ENCODE results near the gene BRD4.
"Not testable (repeated sequence)": the region's sequence is repeated elsewhere in the genome, so short reads cannot be mapped to it uniquely, and the experiment has no call there.

Gene BRD4

GRCh38 chr19:15360015-15360414, 27.7 kb upstream of the BRD4 start:
- DNase-seq (ENCODE audit: low spot score): not testable (repeated sequence)

- DNase-seq (ENCODE audit: low spot score): no peak
These were observed 26.6 kb upstream of the BRD4 start for GRCh38 chr19:15358918-15359317.

GRCh38 chr19:15357906-15358305, 25.6 kb upstream of the BRD4 start:
- no peak for DNase-seq (ENCODE audit: low spot score)

GRCh38 chr19:15354566-15355296, 22.4 kb upstream of the BRD4 start:
- no peak for DNase-seq (ENCODE audit: low spot score)

GRCh38 chr19:15353908-15354307, 21.6 kb upstream of the BRD4 start:
- no peak for DNase-seq (ENCODE audit: low spot score)

GRCh38 chr19:15352535-15352934, 20.2 kb upstream of the BRD4 start:
- not testable (repeated sequence) for DNase-seq (ENCODE audit: low spot score)

GRCh38 chr19:15341328-15341727, 9.0 kb upstream of the BRD4 start:
- not testable (repeated sequence) for DNase-seq (ENCODE audit: low spot score)

GRCh38 chr19:15340086-15340485, 7.7 kb upstream of the BRD4 start:
- DNase-seq (ENCODE audit: low spot score): no peak

- DNase-seq (ENCODE audit: low spot score): no peak
These were observed 4.9 kb upstream of the BRD4 start for GRCh38 chr19:15337202-15337601.

- DNase-seq (ENCODE audit: low spot score): not testable (repeated sequence)
These were observed 3.7 kb upstream of the BRD4 start for GRCh38 chr19:15335992-15336391.

- DNase-seq (ENCODE audit: low spot score): peak; percentile 54
These were observed 674 bp downstream of the BRD4 start for GRCh38 chr19:15331419-15332310.

GRCh38 chr19:15330801-15331418, 1.4 kb downstream of the BRD4 start:
- DNase-seq (ENCODE audit: low spot score): no peak

GRCh38 chr19:15328312-15328711, 4.0 kb downstream of the BRD4 start:
- DNase-seq (ENCODE audit: low spot score): no peak

GRCh38 chr19:15324791-15325519, 7.4 kb downstream of the BRD4 start:
- DNase-seq (ENCODE audit: low spot score): no peak

GRCh38 chr19:15323496-15324235, 8.7 kb downstream of the BRD4 start:
- DNase-seq (ENCODE audit: low spot score): no peak

GRCh38 chr19:15321739-15322138, 10.6 kb downstream of the BRD4 start:
- no peak for DNase-seq (ENCODE audit: low spot score)

GRCh38 chr19:15320116-15320515, 12.2 kb downstream of the BRD4 start:
- DNase-seq (ENCODE audit: low spot score): no peak

GRCh38 chr19:15318241-15318691, 14.1 kb downstream of the BRD4 start:
- no peak for DNase-seq (ENCODE audit: low spot score)

- DNase-seq (ENCODE audit: low spot score): no peak
These were observed 14.8 kb downstream of the BRD4 start for GRCh38 chr19:15317392-15318071.

GRCh38 chr19:15316498-15316897, 15.8 kb downstream of the BRD4 start:
- no peak for DNase-seq (ENCODE audit: low spot score)

GRCh38 chr19:15315101-15315500, 17.2 kb downstream of the BRD4 start:
- DNase-seq (ENCODE audit: low spot score): no peak
